Stimulated activated CD8-positive, alpha-beta memory T cell treated with anti-CD3 and anti-CD28 coated beads, Interleukin-15, amount 100 ng/mL, for 1 hour (primary cell): Measurements from ENCODE around the gene MUC3A.
"Not testable (repeated sequence)": the region's sequence is repeated elsewhere in the genome, so short reads cannot be mapped to it uniquely, and the experiment has no call there.

Source experiments
- DNase-seq: peaks from one replicate; pipeline ENCODE4 v3.0.0-alpha.2; 2020; ENCODE audit warnings: low read depth

MUC3A gene

DNA sequence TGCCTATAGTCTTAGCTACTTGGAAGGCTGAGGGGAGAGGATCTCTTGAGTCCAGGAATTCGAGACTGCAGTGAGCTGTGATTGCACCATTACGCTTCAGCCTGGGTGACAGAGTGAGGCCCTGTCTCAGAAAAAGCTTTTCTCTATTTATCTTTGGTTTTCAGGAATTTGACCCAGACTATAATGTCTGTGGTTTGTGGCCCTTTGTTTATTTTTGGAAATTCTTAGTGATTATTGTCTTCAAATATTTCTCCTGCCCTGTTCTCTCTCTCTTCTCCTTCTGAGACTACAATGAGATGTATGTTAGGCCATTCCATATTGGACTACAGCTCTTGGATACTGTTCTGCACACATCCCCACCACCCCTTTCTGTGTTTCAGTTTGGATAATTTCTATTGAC lies 24.7 kb downstream of the MUC3A start:
- DNase-seq = no peak

DNA sequence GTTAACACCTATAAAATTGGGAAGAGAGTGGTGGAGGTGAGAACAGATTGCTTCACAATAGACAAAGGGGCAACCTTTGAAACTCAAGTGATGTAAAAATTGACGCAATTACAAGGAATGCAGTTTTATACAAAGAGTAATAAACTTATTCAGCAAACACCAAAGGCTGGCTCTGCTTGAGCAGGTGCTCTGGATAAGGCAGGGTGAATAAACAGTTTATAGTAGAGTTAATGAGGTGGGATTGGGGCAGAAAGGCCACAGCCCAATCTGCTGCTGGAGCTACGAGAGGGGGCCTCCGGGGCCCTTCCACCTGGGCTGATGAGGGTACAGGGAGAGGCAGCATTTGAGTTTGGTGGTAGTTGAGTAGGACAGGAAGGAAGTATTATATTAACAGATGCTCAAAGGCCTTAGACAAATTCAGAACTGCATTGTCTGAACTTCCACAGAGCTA lies 26.1 kb downstream of the MUC3A start:
- no peak for DNase-seq

DNA sequence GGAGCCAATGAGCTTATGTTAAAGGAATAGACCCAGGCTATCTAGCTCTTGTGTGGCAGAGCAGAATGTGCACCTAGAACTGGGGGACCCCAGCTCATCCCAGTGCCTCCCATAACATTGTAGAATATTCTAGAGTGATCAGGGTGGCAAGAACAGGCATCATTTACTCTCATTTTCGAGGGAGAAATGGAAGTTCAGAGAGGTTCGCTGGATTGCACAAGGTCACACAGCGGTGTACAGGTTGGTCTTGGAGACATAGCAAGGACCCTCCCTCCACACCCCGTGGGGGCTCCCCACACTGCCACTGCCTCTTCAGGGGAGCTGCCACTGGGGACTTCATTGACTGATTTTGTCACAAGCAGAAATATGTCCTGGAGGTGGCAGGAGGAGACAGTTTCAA lies 29.0 kb downstream of the MUC3A start:
- no peak for DNase-seq

DNA sequence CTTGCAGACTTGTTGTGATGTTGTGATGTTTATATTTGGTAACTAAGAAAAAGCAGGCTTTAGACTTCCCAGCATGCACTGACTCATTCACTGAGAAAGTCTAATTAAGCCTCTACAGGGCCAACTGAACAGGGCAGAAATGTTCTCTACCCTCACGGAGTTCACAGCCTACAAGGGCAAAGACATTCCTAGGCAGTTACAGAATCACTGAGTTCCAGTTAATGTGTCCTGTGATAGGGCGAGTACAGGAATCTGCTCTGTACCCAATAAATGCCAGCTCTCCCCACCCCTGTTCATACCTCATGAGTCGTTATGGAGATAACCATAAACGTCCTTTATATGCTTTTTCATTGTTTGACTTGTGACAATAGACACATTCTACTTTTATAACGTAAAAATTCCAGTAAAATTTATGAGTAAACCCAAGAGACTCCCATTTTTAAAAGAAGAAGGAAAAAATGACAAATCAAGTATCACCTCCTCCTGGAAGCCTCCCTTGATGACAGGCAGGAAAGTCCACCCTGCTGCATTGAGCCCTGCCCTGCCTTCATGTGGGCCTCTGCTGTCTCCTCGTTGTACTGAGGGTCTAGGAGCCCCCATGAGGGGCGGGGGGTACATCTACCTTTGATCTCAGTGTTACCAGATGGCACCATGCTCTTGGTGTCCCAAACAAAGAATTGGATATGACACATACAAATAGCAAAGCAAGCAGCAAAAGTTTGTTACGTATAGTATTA lies 34.3 kb downstream of the MUC3A start:
- DNase-seq = no peak

DNA sequence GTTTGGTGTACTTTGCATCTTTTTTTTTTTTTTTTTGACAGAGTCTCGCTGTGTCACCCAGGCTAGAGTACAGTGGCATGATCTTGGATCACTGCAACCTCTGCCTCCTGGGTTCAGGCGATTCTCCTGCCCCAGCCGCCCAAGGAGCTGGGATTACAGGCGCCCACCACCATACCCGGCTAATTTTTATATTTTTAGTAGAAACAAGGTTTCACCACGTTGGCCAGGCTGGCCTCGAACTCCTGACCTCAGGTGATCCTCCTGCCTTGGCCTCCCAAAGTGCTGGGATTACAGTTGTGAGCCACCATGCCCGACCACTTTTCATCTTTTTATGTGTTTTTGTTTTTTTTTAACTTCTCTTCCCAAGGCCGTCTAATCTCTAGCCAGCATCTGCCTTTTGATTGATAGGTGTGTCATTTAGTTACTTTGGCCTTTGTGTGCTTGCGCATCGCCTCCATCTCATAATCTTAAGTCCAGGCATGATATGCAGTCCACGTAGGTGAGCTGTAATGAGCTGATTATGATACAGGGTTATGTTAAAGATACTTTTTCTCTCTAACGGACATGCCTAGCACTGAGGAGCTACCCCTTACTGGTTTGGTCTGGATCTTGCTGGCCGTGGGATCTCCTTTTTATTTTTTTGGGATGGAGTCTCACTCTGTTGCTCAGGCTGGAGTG lies 35.0 kb downstream of the MUC3A start:
- DNase-seq = not testable (repeated sequence)

DNA sequence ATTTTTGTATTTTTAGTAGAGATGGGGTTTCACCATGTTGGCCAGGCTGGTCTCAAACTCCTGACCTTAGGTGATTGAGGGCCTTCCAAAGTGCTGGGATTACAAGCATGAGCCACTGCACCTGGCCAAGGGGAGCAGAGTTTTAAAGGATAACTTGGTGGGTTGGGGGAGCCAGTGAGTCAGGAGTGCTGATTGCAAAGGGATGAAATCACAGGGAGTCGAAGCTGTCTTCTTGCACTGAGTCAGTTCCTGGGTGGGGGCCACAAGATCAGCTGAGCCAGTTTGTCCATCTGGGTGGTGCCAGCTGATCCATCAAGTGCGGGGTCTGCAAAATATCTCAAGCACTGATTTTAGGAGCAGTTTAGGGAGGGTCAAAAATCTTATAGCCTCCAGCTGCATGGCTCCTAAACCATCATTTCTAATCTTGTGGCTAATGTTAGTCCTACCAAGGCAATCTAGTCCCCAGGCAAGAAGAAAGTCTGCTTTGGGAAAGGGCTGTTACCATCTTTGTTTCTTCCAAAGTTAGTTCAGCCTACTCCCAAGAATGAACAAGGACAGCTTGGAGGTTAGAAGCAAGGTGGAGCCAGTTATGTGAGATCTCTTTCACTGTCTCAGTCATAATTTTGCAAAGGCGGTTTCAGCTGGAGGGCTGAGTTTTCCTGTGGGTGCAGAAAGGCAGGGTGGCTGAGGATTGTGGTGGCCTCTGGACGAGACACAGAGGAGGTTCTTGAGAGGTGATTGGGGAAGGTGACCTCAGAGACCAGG lies 35.9 kb downstream of the MUC3A start:
- not testable (repeated sequence) for DNase-seq

DNA sequence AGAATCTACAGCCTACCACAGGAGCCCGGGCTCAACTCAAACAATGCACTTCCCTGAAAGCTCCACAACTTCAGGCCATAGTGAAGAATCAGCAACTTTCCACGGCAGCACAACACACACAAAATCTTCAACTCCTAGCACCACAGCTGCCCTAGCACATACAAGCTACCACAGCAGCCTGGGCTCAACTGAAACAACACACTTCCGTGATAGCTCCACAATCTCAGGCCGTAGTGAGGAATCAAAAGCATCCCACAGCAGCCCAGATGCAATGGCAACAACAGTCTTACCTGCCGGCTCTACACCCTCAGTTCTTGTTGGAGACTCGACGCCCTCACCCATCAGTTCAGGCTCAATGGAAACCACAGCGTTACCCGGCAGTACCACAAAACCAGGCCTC lies 42.3 kb downstream of the MUC3A start:
- DNase-seq = no peak

DNA sequence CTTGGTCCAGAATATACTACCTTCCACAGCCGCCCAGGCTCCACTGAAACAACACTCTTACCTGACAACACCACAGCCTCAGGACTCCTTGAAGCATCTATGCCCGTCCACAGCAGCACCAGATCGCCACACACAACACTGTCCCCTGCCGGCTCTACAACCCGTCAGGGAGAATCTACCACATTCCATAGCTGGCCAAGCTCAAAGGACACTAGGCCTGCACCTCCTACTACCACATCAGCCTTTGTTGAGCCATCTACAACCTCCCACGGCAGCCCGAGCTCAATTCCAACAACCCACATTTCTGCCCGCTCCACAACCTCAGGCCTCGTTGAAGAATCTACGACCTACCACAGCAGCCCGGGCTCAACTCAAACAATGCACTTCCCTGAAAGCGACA lies 42.9 kb downstream of the MUC3A start:
- not testable (repeated sequence) for DNase-seq

DNA sequence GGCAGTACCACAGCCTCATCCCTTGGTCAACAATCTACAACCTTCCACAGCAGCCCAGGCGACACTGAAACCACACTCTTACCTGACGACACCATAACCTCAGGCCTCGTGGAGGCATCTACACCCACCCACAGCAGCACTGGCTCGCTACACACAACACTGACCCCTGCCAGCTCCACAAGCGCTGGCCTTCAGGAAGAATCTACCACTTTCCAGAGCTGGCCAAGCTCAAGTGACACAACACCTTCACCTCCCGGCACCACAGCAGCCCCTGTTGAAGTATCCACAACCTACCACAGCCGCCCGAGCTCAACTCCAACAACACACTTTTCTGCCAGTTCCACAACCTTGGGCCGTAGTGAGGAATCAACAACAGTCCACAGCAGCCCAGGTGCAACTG lies 45.3 kb downstream of the MUC3A start:
- DNase-seq = not testable (repeated sequence)

DNA sequence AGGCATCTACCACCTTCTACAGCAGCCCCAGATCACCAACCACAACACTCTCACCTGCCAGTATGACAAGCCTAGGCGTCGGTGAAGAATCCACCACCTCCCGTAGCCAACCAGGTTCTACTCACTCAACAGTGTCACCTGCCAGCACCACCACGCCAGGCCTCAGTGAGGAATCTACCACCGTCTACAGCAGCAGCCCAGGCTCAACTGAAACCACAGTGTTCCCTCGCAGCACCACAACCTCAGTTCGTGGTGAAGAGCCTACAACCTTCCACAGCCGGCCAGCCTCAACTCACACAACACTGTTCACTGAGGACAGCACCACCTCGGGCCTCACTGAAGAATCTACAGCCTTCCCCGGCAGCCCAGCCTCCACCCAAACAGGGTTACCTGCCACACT lies 49.2 kb downstream of the MUC3A start:
- not testable (repeated sequence) for DNase-seq

DNA sequence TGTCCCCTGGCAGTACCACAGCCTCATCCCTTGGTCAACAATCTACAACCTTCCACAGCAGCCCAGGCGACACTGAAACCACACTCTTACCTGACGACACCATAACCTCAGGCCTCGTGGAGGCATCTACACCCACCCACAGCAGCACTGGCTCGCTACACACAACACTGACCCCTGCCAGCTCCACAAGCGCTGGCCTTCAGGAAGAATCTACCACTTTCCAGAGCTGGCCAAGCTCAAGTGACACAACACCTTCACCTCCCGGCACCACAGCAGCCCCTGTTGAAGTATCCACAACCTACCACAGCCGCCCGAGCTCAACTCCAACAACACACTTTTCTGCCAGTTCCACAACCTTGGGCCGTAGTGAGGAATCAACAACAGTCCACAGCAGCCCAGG lies 50.0 kb downstream of the MUC3A start:
- DNase-seq = not testable (repeated sequence)

DNA sequence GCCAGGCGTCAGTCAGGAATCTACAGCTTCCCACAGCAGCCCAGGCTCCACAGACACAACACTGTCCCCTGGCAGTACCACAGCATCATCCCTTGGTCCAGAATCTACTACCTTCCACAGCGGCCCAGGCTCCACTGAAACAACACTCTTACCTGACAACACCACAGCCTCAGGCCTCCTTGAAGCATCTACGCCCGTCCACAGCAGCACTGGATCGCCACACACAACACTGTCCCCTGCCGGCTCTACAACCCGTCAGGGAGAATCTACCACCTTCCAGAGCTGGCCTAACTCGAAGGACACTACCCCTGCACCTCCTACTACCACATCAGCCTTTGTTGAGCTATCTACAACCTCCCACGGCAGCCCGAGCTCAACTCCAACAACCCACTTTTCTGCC lies 50.7 kb downstream of the MUC3A start:
- not testable (repeated sequence) for DNase-seq

DNA sequence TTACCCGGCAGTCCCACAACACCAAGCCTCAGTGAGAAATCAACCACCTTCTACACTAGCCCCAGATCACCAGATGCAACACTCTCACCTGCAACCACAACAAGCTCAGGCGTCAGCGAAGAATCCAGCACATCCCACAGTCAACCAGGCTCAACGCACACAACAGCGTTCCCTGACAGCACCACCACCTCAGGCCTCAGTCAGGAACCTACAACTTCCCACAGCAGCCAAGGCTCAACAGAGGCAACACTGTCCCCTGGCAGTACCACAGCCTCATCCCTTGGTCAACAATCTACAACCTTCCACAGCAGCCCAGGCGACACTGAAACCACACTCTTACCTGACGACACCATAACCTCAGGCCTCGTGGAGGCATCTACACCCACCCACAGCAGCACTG lies 53.0 kb downstream of the MUC3A start:
- not testable (repeated sequence) for DNase-seq

DNA sequence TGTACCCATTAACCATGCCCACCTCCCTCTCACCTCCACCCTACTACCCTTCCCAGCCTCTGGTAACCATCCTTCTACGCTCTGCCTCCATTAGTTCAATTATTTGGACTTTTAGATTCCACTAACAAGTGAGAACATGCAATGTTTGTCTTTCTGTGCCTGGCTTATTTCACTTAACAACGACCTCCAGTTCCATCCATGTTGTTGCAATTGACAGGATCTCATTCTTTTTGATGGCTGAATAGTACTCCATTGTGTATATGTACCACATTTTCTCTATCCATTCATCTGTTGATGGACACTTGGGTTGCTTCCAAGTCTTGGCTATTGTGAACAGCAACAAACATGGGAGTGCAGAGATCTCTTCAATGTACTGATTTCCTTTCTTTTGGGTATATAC lies 58.0 kb downstream of the MUC3A start:
- DNase-seq = not testable (repeated sequence)

DNA sequence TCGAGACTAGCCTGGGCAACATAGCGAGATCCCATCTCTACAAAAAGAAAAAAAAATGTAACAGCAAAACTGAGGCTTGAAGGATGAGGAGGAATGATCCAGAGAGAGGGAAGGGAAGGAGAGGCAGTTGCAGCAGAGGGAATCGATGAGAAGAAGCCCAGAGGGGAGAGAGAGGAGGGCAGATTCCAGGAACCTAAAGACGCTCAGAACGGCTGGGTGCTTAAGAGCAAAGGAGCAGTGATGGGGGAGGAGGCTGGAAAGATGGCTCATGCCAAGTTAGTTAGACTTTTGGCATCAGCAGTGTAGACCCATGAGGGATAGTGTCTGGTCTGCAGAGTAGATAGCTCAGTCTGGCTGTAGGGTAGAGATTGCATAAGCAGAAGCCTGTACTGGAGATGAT lies 60.3 kb downstream of the MUC3A start:
- DNase-seq = no peak

DNA sequence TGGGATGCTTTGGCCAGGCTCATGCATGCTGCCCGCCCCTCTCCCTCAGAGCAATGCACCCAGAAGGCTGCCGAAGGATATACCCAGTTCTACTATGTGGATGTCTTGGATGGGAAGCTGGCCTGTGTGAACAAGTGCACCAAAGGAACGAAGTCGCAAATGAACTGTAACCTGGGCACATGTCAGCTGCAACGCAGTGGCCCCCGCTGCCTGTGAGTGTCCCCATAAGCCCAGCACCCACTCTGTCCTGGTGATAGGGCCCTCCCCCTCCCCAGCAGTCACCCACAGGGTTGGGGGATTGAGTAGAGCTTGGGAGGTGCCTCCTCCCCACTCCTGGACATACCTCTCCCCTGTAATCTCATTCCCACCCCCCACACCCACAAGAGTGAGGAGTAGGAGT lies 63.6 kb downstream of the MUC3A start:
- DNase-seq = no peak

DNA sequence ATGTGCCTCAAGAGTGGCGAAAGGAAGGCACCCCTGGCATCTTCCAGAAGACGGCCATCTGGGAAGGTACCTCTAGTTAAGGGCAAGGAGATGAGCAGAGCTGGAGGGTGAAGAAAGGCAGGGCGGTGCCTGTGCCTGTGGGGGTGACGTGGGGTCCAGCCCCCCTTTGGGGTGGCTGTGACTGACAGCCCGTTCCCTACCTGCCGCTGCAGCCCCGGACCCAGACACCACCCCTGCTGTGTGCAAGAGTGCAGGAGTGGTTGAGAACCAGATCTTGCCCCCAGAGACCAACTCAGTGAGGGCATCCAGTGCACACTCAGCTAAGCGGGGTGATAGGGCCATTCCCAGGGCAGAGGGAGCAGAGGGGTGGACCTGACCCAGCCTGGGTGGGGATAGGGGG lies 66.3 kb downstream of the MUC3A start:
- no peak for DNase-seq

DNA sequence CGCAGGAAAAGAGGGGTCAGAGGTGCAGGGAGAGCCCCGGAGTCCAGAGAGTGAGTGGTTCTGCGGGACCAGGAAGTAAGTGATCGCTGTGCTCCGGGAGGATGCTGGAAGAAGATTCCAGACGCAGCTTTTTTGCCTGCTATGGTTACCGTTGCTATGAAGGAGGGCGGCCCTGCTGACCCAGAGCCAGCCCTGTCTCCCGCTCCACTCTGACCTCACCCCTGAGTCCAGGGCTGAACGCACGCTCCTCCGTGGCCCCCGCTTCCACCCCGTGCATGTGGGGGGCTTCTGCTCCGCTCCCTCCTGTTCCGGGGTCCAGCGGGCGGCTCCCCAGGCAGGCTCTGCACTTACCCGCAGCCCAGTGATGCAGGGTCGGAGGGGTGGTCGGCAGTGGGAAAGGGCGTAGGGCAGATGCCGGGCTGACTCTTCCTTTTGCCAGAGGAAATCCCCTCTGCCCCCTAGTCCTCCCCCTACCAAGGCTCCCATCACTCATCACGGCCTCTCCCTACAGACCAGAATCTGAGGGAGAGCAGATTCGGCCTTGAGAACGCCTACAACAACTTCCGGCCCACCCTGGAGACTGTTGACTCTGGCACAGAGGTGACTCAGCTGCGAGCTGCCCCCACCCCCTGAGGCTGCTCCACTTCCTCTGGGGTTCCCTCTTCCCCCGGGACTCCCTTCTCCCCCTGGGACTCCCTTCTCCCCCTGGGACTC lies 67.9 kb downstream of the MUC3A start:
- peak; percentile 46 for DNase-seq
